ENCODE data around the gene SGCD.

SGCD gene

DNA sequence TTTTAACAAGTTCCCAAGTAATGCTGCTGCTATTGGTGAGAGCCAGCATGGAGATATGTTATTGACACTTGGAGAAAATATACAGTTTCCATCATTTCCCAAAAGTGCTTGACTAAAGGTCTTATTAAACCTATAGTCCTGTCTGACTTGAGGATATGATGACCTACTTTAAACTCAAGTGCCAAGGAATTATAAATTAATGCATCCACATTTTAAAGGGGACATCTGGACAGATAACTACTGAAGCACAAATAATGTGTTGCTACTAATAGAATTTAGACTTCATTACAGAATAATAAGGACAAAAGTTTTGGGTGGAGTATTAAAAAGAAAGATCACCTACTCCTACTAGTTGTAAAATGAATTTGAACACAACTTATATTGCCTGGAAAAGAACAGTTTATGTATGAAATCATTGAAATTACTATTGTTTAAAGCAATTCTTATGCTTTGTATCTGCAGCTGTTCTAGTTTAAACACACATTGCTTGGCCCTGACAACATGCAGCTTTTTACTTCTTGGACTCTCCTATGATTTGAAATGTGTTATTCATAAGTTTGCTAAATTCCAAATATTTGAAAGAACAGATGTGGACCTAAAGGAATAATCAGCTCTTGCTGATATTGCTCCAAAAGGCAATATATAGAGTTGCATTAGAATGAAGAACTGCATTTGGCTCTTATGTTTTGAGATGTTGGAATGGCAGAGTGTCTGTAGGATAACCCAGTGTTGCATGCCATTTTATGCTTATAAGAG, 73.4 kb downstream of the SGCD start:
- no peaks in the 10 kb centered on the region for H3K9me3 ChIP-seq (ENCODE audit: control insufficient read depth, insufficient read depth, low read length)
- H3K4me1 ChIP-seq (ENCODE audit: insufficient read depth, low read length), result no peaks in the 10 kb centered on the region
- H3K9ac ChIP-seq (ENCODE audit: low read depth, low read length), result no peak overlapping the region
- H3K36me3 ChIP-seq (ENCODE audit: insufficient read depth, low read length), result no peaks in the 10 kb centered on the region

DNA sequence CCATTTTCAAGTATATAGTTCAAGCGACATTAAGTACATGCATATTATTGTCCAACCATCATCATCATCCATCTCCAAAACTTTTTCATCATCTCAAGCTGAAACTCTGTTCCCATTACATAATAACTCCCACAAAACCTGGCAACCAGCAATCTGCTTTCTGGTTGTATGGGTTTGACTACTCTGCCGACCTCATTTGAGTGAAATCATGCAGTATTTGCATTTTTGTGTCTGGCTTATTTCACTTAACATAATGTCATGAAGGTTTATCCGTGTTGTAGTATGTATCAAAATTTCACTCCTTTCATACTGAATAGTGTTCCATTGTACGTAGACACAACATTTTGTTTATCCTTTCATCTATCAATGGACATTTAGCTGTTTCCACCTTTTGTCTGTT, 74.8 kb downstream of the SGCD start:
- Histone ChIP-seq H3K9me3 (ENCODE audit: control insufficient read depth, insufficient read depth, low read length) (no peaks in the 10 kb centered on the region), H3K4me1 (ENCODE audit: insufficient read depth, low read length) (no peaks in the 10 kb centered on the region), H3K9ac (ENCODE audit: low read depth, low read length) (no peak overlapping the region), H3K36me3 (ENCODE audit: insufficient read depth, low read length) (no peaks in the 10 kb centered on the region)

- Histone ChIP-seq H3K4me1 (ENCODE audit: insufficient read depth, low read length) (no peaks in the 10 kb centered on the region), H3K36me3 (ENCODE audit: insufficient read depth, low read length) (no peaks in the 10 kb centered on the region), H3K9me3 (ENCODE audit: control insufficient read depth, insufficient read depth, low read length) (no peaks in the 10 kb centered on the region), H3K9ac (ENCODE audit: low read depth, low read length) (no peak overlapping the region)
Observed at GRCh38 chr5:156402387-156402921, 75.5 kb downstream of the SGCD start.

DNA sequence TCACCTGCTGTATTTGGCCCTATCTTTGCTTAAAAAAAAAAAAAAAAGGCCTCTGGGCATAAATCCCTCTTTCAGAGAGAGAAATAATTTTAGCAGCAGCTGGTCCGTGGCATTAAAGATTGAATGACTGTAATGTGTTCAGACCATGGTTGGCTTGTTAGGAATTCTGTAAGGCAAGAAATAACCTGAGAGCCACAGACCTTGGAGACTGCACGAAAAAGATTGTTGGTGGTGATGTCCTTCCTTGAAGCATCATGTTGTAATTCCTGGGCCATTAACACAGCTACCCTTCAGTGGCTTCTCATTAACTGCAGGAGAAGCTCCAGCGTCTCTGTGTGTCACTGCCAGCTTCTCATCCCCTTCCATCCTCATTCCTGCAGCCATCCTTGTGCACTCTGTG, 79.0 kb downstream of the SGCD start:
- Histone ChIP-seq H3K4me1 (ENCODE audit: insufficient read depth, low read length) (0 out of 2 replicates have a peak, but pooled peaks cover 1% of the 10 kb centered on the region), H3K9me3 (ENCODE audit: control insufficient read depth, insufficient read depth, low read length) (no peaks in the 10 kb centered on the region), H3K9ac (ENCODE audit: low read depth, low read length) (no peak overlapping the region), H3K36me3 (ENCODE audit: insufficient read depth, low read length) (no peaks in the 10 kb centered on the region)

GRCh38 chr5:156407251-156407650, 80.3 kb downstream of the SGCD start:
- Histone ChIP-seq H3K9me3 (ENCODE audit: control insufficient read depth, insufficient read depth, low read length) (no peaks in the 10 kb centered on the region), H3K9ac (ENCODE audit: low read depth, low read length) (no peak overlapping the region), H3K36me3 (ENCODE audit: insufficient read depth, low read length) (no peaks in the 10 kb centered on the region)

GRCh38 chr5:156409834-156410233, 82.9 kb downstream of the SGCD start:
- Histone ChIP-seq H3K4me1 (ENCODE audit: insufficient read depth, low read length) (0 out of 2 replicates have a peak, but pooled peaks cover 7% of the 10 kb centered on the region), H3K9ac (ENCODE audit: low read depth, low read length) (no peak overlapping the region)

More at GRCh38 chr5:156407251-156407650, 80.3 kb downstream of the SGCD start:
- H3K4me1 ChIP-seq (ENCODE audit: insufficient read depth, low read length), result 0 out of 2 replicates have a peak, but pooled peaks cover 7% of the 10 kb centered on the region

GRCh38 chr5:156411185-156411613, 84.2 kb downstream of the SGCD start:
- Histone ChIP-seq H3K9me3 (ENCODE audit: control insufficient read depth, insufficient read depth, low read length) (no peaks in the 10 kb centered on the region), H3K4me1 (ENCODE audit: insufficient read depth, low read length) (peaks cover 7% of the 10 kb centered on the region; the same call in 1 of the 2 replicates), H3K36me3 (ENCODE audit: insufficient read depth, low read length) (no peaks in the 10 kb centered on the region), H3K9ac (ENCODE audit: low read depth, low read length) (no peak overlapping the region)

More at GRCh38 chr5:156409834-156410233, 82.9 kb downstream of the SGCD start:
- no peaks in the 10 kb centered on the region for H3K9me3 ChIP-seq (ENCODE audit: control insufficient read depth, insufficient read depth, low read length)
- no peaks in the 10 kb centered on the region for H3K36me3 ChIP-seq (ENCODE audit: insufficient read depth, low read length)

DNA sequence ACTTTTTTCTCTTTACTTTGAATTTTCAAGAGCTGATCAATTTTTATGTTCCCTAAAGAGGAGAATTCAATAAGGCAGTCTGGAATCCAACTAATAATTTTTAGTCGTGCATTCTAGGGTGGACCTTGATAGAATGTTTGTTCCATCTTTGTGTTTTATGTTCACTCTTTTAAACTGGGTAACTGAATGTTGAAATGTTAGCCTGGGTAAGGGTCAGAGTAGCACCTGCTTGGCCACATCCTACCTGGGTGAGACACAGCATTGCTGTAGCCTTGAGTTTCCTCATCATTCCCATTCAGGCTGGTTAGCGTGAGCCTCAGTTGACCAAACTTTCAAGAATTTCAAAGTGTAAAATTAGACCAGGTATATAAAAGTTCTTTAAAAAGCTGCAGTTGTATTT, 85.0 kb downstream of the SGCD start:
- no peak overlapping the region for H3K9ac ChIP-seq (ENCODE audit: low read depth, low read length)
- no peaks in the 10 kb centered on the region for H3K9me3 ChIP-seq (ENCODE audit: control insufficient read depth, insufficient read depth, low read length)
- peaks cover 7% of the 10 kb centered on the region; the same call in 1 of the 2 replicates for H3K4me1 ChIP-seq (ENCODE audit: insufficient read depth, low read length)
- H3K36me3 ChIP-seq (ENCODE audit: insufficient read depth, low read length), result no peaks in the 10 kb centered on the region

GRCh38 chr5:156414391-156414790, 87.4 kb downstream of the SGCD start:
- no peak overlapping the region for H3K9ac ChIP-seq (ENCODE audit: low read depth, low read length)

DNA sequence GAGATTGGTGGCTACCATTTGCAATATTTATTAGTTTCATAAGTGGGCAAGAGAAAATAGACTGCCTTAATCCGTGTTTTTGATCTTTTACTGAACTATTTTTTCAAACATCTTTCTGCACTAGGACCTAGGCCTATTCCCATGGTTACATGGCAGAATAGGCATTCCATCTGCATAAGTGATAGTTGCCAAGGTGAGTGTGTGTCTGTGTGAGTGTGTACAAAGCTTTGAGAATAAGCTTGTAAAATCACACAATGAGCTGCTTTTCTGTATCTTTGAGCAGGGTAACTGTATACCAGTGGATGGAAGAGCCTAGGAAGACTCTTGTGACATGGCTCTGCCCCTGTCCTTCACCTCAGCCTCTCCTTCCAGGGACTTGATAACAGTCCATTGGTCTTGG, 92.7 kb downstream of the SGCD start:
- Histone ChIP-seq H3K36me3 (ENCODE audit: insufficient read depth, low read length) (no peaks in the 10 kb centered on the region), H3K9ac (ENCODE audit: low read depth, low read length) (no peak overlapping the region)

More at GRCh38 chr5:156414391-156414790, 87.4 kb downstream of the SGCD start:
- Histone ChIP-seq H3K9me3 (ENCODE audit: control insufficient read depth, insufficient read depth, low read length) (no peaks in the 10 kb centered on the region), H3K36me3 (ENCODE audit: insufficient read depth, low read length) (no peaks in the 10 kb centered on the region), H3K4me1 (ENCODE audit: insufficient read depth, low read length) (peaks cover 7% of the 10 kb centered on the region; the same call in 1 of the 2 replicates)

DNA sequence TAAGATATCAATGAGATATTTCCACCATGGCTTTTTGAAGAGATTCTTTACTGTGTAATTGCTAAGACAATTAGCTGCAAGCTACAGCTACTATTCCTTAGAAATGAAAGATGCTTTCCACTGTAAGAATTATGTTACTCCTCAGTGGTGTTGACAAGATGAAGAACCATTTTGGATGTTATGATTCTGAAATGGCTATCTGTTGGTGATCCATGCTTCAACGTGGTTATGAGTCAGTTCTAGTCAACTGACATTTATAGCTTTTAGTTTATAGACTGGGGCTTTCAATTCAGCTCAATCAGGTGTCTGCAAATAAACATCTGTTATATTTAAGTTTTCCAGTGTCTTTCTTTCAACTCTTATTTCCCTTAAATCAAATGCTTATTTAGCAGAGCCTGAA, 93.7 kb downstream of the SGCD start:
- Histone ChIP-seq H3K9ac (ENCODE audit: low read depth, low read length) (no peak overlapping the region), H3K36me3 (ENCODE audit: insufficient read depth, low read length) (no peaks in the 10 kb centered on the region), H3K4me1 (ENCODE audit: insufficient read depth, low read length) (peaks cover 22% of the 10 kb centered on the region), H3K9me3 (ENCODE audit: control insufficient read depth, insufficient read depth, low read length) (no peaks in the 10 kb centered on the region)

More for the DNA sequence above, 92.7 kb downstream of the SGCD start:
- no peaks in the 10 kb centered on the region for H3K9me3 ChIP-seq (ENCODE audit: control insufficient read depth, insufficient read depth, low read length)
- H3K4me1 ChIP-seq (ENCODE audit: insufficient read depth, low read length), result peaks cover 22% of the 10 kb centered on the region

GRCh38 chr5:156421798-156422197, 94.8 kb downstream of the SGCD start:
- no peaks in the 10 kb centered on the region for H3K9me3 ChIP-seq (ENCODE audit: control insufficient read depth, insufficient read depth, low read length)
- H3K36me3 ChIP-seq (ENCODE audit: insufficient read depth, low read length), result no peaks in the 10 kb centered on the region
- no peak overlapping the region for H3K9ac ChIP-seq (ENCODE audit: low read depth, low read length)
- H3K4me1 ChIP-seq (ENCODE audit: insufficient read depth, low read length), result peaks cover 22% of the 10 kb centered on the region

DNA sequence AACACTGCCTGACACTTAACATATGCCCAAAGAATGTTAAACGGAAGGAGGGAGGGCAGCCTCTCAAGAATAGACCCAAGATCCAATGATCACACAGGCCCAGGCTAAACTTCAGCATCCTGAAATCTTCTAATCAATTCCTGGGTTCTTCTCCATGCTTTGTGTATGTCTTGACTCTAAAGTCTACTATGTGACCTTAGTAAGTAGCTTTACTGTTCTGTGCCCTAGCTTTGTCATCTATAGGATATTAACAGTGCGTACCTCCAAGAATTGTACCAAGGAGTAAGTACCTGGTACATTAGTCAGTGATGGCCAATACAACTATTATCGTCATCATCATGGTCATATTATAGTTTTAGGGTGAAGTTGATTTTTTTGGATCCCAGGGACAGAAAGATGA, 96.6 kb downstream of the SGCD start:
- Histone ChIP-seq H3K36me3 (ENCODE audit: insufficient read depth, low read length) (no peaks in the 10 kb centered on the region), H3K4me1 (ENCODE audit: insufficient read depth, low read length) (peaks cover 22% of the 10 kb centered on the region), H3K9me3 (ENCODE audit: control insufficient read depth, insufficient read depth, low read length) (no peaks in the 10 kb centered on the region)

DNA sequence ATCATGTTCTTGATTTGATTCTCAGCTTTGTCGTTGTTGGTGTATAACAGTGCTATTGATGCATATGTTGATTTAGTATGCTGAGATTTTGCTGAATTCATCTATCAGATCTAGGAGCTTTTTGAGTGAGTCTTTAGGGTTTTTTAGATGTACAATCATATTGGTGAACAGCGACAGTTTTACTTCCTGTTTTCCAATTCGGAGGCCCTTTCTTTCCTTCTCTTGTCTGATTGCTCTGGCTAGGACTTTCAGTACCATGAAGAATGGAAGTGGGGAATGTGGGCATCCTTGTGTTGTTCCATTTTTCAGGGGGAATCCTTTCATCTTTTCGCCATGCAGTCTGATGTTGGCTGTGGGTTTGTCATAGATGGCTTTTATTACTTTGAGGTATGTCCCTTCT, 100.4 kb downstream of the SGCD start:
- peaks cover 3% of the 10 kb centered on the region; the same call in 1 of the 2 replicates for H3K4me1 ChIP-seq (ENCODE audit: insufficient read depth, low read length)
- H3K36me3 ChIP-seq (ENCODE audit: insufficient read depth, low read length), result no peaks in the 10 kb centered on the region
- 0 out of 2 replicates have a peak, but pooled peaks cover 2% of the 10 kb centered on the region for H3K9me3 ChIP-seq (ENCODE audit: control insufficient read depth, insufficient read depth, low read length)
- H3K9ac ChIP-seq (ENCODE audit: low read depth, low read length), result no peak overlapping the region

More for the DNA sequence above, 96.6 kb downstream of the SGCD start:
- H3K9ac ChIP-seq (ENCODE audit: low read depth, low read length), result no peak overlapping the region
